NCI-H69 (cell line): Measurements from ENCODE around the gene SLC2A10.
A peak's percentile ranks its signal among the peaks of the same experiment; 100 is the strongest.
"Not testable (repeated sequence)": the region's sequence is repeated elsewhere in the genome, so short reads cannot be mapped to it uniquely, and the experiment has no call there.

Source experiments
- DNase-seq: peaks from one replicate; lab custom pipeline; 2025; lab: John Stamatoyannopoulos, UW

The SLC2A10 gene

DNA sequence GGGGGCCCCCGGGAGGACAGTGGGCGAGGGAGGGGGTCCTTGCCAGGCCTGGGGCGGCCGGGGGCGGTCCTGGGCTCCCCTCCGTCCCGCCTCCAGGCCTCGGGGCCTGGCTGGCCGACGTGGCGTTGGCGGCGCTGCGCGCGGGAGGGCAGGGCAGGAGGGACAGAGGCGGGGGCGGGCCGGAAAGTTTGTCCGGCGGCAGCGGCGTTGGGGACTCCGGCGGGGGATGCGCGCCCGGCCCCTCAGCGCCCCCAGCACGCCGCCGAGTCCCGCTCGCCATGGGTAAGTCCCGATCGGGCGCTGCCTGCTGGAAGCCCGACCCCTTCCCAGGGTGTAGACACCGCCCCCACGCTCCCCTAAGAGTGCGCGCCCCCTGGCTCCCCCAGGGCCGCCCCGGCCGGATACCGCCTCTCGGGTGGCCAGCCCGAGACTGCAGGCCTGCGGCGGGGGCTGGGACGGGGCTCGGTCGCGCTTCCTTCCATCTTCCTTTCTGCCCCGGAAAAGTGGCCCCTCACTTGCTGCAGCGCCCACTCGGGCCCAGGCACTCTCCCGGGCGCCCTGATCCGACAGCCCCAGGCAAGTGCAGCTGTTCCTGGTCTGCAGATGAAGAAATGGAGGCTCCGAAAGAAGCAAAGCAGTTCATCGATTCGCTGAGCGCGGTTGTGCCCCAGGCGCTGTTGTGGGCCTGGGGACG is at the start of gene SLC2A10:
SLC2A10 (plus strand) TSS at position 191 of the 694 bp plus-strand sequence; CDS start at position 279, 88 bp downstream.
- no peak for DNase-seq

DNA sequence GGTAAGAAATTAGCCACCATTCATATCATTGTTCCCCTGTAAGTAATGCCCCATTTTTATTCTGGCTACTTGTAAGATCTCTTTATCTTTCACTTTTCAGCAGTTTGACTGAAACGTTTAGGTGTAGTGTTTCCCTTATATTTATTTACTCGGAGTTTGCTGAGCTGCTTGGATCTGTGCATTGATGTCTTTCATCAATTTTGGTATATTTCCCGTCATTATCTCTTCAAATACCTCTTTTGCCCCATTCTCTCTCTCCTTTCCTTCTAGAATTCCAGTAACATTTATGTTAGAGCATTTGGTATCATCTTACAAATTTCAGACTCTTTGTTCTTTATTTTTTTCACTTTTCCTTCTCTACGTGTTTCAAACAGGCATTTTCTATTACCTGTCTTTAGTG is 49.0 kb upstream of the SLC2A10 start:
- no peak for DNase-seq

DNA sequence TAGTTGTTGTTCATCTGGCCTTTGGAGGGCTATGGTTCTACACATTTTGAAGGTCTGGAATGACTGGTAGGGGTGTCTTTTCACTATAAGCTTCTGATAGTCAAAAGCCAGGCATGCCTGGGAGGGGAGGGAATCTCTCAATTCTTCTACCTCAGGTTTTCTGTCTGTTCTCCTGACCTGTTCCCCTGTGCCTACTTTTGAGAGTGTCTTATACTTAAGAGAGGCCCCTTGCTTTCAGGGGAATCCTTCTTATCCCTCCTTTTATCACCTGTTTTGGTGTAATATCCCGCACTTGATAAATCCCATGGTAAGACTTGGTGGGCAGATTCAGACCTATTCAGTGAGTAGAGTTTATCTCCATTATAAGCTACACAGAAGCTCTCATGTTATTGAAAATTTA is 47.8 kb upstream of the SLC2A10 start:
- no peak for DNase-seq

DNA sequence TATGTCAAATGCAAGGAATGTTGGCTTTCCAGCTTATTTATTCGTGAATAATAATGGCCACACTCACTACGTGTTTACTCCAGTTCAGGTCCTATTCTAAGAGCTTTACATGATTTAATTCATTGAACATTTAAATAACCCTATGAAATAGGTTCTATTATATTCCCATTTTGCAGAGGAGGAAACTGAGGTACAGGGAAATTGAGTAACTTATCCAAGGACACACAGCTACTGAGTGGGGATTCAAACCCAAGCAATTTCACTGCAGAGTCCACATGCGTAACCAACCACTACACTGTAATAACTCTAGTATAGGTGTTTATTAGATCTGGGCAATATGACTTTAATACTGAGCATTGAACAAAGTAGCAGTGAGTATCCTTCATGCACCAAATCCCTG is 45.9 kb upstream of the SLC2A10 start:
- no peak for DNase-seq

DNA sequence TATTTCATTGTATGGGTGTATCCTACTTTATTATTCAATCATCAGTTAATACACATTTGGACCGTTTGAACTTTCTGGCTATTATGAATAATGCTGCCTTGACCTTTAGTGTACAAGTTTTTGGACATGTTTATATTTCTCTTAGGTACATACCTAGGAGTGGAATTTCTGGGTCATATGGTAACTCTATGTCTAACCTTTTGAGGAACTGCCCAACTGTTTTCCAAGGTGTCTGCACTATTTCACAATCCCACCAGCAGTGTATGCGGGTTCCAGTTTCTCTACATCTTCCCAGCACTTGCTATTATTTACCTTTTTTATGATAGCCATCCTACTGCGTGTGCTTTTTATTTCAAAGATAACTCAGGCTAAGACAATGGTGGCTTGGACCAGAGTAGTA is 43.8 kb upstream of the SLC2A10 start:
- DNase-seq, result no peak

DNA sequence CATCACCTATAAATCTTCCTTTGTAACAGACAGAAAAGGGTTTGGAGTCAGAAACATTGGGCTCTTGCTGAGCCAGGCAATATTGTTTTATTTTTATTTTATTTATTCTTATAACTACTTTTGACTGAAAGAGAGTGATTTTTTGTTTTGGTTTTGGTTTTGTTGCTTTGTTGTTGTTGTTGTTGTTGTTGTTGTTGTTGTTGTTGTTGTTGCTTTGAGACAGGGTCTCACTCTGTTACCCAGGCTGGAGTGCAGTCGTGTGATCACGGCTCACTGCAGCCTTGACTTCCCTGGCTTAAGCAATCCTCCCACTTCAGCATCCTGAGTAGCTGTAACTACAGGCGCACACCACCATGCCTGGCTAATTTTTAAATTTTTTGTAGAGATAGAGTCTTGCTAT is 43.1 kb upstream of the SLC2A10 start:
- no peak for DNase-seq

DNA sequence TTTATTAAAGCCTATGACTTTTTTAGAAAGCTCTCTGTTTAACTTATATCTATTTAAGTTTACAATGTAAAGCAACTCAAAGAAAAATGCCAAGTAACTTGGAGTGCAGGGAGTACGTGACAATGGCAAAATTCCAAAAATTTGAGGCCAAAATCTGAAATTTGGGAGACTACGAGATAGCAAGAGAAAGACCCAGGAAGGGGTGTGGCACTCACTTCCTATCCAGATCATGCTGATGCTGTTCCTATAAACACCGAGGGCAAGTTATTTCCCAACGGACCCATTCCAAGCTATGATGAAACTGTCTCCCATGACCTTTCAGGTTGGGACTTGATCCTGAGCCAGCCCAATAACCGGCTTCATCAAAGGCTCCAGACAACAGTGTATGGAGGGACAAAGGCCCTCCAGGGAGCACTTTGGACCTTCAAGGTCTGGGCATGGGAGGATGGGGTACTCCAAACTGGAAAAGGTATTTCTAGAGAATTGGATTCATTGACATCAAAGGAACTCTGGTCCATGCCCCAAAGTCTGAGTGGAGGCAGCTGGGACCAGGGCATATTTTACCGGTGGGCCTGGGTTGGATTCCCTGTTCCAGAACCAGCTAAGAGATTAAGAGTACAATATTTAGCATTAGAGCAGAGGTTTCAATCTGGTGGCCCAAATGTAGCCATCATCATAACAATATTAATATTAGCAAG is 42.5 kb upstream of the SLC2A10 start:
- DNase-seq, result no peak

DNA sequence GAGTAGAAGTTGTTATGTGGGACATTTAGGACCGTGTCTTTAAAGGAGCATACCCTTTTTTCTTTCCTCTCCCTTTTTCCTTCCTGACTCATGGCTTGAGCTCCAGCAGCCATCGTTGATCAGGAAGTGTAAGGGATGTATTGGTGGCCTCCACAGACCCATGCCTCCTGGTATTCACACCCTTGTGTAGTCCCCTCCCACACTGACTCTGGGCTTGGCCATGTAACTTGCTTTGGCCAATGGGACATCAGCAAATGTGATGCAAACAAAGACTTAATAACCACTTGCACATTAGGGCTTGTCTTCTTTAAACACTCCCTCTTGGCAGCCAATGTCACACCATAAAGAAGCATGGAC is 39.2 kb upstream of the SLC2A10 start:
- DNase-seq, result no peak

DNA sequence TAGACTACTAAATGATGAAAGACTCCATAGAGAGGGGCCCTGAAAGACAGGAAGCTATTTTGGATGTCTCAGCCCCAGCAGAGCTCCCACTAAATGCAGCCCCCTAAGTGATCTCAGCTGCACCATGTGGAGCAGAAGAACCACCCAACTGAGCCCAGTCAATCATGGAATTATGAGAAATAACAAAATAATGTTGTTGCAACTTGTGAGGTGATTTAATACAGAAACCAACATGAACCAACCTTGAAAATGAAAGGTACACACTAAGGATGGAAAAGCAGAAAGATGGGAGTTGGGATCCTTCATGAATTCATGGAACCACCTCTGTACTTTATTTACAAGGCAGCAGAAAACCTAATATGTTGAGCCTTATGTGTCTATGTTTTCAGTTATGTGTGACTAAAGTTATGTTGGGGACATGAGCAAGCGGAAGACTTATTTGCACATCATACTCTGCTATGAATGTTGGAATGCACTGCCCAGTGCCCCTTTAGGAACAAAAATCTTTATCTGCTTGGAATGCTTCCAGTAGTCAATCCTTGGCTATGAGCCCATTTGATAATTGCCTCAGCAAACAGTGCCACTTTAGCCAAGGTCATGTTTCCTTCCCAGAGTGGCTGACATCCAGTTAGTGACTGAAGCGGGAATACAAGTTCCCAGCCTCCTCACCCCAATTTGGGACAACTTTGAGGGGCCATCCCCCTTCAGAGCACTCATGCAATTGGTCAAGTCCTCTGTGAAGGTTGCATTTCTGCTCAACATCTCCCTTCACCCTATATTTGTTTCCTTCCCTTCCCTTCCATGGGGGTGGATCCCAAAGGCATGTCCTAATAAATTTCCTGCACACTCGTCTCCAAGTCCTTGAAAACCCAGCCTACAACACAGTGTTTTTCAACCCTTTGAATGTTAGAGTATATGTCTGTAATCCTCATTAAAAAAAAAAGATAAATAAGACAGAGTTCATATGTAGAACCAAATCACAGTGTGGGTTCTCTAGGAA is 38.6 kb upstream of the SLC2A10 start:
- DNase-seq, result peak; percentile 3

DNA sequence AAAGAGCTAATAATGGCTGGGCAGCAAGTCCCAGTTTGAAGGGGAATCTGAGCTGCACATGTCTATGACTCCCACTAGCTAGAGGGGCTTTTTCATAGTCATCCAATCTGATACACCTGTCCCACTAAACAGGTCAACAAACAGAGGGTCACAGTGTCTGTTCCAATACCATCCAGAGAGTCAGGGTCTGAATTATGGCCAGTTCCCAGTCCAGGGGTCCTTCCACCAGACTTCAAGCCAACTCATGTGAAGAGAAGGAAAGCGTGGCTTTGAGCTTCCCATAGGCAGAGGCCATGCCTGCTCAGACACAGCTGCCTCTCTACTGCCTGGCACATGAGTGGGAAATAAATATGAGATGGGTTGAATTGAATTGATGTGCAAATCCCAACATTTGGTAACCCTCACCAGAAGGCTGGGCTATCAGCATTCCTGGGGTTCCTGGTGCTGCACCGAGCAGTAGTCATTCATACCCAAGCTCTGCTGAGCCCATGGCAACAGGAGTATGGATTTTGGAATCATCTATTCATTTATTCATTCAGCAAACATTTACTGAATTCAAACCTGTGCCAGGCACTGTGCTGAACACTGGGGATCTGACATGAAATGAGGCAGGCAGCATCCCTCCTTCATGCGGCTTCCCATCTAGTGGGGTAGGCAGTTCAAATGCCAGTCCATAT is 37.4 kb upstream of the SLC2A10 start:
- DNase-seq, result no peak

DNA sequence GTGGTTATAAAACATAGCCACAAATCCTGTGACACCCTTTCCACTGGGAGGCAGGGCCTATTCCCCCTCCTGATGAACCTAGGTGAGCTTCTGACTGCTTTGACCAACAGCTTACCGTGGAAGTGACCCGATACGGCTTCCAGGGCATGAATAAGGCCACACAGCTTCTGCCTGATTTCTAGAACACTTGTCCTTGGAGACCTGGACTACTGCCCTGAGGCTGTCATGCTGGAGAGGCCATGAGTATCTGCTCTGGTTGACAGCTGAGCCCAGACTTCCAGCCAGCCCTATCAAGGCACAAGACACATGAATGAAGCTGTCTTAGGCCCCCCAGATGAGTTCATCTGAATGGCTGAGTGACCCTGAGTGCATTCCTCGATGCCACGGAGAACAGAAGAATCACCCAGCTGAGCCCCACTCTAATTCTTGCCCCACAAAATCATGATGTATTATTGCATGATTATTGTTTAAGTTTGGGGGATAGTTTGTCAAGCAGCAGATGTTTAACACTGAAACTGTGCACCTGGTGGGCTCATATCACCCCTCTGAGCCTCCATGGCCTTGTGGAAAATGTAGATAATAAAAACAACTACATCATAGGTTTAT is 36.8 kb upstream of the SLC2A10 start:
- no peak for DNase-seq

DNA sequence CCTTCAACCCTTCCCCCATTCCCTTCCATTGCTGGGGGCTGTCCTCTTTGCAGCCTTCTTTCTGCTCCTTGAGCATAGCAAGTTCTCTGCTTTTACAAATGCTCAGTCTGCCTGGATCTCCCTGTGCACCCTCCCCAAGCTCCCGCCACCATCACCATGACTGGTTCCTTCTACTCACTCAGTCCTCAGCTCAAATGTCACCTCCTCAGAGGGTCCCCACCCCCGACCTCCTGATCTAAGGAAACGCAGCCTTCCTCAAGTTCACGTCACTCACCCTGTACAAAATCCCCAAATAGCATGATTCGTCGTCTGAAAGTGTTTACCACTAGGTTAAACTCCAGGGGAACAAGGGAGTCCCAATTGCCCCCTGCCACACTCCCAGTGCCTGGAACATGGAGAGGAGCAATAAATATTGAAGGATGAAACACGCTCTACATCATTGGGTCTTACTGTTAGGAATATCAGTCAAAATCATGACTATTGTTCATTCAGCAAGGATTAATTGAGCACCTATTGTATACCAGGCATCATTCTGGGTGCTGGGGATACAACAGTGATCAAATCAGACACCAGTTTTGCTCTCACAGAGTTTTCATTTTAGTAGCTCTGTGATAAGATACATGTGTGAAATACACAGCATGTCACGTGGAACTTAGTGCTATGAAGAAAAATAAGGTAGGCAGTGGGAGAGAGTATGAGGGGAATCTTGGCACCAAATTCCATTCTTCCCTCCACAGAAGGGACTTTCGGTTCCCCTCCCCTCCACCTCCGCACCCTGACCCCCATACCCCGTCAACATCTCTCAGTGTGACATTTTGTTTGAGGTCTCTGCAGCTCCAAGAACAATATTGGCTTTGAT is 35.8 kb upstream of the SLC2A10 start:
- DNase-seq, result no peak

DNA sequence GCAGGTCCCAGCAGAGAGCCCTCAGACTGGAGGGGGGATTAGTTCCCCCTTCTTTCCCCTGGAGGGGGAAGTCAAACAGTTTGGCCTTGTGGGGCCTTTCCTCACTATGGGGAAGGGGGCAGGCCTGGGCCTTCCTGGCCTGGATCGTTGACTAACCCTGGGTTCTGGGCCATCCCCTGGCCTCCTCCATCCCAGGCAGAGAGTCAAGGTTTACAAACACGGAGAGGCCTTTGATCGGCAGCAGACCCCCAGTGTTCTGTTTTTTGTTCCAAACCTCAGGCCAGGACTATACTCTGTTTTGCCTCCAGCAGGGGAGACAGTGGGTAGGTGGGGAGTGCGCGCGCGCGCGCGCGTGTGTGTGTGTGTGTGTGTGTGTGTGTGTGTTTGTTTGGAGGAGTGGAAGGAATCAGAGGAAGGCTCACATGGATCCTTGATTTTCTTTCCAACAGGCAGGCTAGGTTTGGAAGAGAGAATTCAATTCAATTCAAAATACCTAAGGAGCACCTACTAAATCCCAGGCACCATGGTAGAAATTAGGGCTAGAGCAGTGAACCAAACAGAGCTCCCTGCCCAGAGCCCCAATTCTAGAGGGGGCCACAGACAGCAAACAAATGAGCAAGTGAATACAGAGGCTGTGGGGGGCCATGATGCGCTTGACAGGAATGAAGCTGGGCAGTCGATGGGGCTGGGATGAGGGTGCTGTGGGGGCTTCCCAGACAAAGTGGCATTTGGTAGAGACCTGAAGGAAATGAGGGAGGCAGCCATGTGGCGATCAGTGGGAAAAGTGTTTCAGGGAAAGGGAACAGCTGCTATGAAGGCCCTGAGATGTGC is 35.0 kb upstream of the SLC2A10 start:
- DNase-seq, result no peak

DNA sequence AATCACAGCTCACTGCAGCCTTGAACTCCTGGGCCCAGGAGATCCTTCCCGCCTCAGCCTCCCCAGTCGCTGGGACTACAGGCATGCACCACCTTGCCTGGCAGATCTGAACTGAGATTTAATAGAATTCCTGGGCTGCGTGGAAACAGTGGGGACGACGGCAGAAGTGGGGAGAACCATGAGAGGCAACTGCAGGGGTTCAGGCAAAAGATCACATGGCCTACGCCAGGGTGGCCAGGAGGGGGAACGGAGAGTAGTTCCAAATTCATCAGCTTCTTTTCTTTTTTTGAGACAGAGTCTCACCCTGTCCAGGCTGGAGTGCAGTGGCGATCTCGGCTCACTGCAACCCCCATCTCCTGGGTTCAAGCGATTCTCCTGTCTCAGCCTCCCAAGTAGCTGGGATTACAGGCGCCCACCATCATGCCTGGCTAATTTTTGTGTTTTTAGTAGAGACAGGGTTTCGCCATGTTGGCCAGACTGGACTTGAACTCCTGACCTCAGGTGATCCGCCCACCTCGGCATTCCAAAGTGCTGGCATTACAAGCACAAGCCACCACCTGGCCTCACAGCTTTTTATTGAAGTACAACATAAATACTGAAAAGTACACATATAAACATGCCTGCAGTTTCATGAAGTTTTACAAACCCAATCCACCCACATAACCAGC is 32.7 kb upstream of the SLC2A10 start:
- DNase-seq, result not testable (repeated sequence)

DNA sequence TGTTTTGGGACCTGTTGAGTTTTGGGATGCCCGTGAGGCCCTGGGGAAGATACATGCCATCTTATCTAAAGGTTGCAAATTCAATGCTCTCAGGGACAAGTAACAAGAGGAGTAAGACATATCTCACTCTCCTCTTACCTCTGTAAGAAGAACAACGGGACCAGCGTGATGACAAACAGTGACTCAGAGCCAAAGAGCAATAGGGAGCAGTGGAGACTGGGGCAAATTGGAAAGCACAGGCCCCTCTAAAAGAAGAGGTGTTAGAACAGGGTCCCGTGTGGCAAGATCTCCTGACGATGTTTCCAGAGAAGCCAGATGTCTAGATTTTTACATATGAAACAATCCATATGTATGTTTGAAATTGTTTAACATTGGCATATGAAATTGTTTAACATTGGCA is 31.8 kb upstream of the SLC2A10 start:
- no peak for DNase-seq

DNA sequence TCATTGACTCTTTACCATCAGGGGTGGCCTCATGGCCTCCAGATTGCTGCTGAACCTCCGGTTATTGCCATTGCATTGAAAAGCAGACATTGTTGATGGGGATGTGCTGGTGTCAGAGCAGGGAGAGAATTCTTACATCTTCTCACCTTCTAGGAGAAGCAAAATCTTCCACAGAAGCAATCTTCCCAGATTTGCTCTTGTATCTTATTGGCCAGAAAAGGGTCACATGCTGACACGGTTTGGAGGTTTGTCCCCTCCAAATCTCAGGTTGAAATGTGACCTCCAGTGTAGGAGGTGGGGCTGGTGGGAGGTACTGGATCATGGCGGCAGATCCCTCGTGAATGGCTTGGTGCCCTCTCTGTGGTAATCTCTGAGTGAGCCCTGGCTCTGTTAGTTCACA is 30.9 kb upstream of the SLC2A10 start:
- no peak for DNase-seq

DNA sequence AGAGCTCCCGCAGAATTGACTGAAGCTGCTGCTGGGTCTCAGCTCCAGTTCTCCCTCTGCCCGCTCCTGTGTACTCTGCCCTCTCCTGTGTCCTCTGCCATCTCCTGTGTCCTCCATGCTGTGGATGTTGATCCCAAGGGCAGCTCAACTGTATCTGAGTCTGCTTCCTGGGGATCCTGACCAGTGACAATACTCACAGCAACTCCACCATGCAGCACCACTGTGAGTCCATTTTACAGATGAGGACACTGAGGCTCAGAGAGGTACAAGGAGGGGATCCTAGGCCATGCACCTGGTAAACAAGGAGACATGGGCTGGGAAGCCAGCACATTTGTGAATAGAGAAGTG is 28.8 kb upstream of the SLC2A10 start:
- DNase-seq, result no peak

DNA sequence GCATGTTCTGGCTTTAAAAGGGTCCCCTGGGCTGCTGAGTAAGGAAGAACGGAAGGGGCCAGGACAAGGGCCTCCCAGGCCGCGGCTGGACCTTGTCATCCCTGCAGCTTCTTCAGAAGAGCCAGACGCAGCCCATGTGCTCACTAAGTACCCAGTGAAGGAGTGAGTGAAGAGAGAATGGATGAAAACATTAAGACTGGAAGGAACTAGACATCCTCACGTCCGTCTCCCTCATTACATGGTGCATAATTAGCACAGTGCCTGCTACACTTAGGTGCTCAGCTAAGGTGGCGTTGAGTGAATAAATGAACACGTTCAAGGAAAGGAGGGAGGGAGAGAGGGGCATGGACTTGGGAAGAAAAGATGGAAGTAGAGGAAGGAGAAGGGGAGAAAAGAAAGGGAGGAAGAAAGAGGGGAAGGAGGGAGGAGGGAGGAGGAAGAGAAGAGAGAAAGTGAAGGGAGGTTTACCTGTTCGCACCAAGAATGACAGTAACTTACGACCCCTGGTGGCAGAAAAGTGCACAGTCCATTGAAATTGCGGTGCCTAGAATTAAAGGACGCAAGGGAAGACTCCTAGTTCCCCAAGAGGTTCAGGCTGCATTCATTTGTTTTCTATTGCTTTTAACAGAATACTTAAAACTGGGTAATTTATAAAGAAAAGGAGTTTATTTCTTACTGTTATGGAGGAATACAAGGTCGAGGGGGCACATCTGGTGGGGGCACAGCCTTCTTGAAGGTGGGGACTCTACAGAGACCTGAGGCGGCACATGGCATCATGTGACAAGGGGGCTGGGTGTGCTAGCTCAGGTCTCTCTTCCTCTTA is 28.2 kb upstream of the SLC2A10 start:
- DNase-seq, result peak; percentile 51
